NCI-H82 (cell line): ENCODE results near the gene DLX3.
A peak's percentile ranks its signal among the peaks of the same experiment; 100 is the strongest.
"Not testable (repeated sequence)": the region's sequence is repeated elsewhere in the genome, so short reads cannot be mapped to it uniquely, and the experiment has no call there.

ENCODE experiments used
- DNase-seq: peaks from one replicate; lab custom pipeline; 2025; lab: John Stamatoyannopoulos, UW

Gene DLX3

DNA sequence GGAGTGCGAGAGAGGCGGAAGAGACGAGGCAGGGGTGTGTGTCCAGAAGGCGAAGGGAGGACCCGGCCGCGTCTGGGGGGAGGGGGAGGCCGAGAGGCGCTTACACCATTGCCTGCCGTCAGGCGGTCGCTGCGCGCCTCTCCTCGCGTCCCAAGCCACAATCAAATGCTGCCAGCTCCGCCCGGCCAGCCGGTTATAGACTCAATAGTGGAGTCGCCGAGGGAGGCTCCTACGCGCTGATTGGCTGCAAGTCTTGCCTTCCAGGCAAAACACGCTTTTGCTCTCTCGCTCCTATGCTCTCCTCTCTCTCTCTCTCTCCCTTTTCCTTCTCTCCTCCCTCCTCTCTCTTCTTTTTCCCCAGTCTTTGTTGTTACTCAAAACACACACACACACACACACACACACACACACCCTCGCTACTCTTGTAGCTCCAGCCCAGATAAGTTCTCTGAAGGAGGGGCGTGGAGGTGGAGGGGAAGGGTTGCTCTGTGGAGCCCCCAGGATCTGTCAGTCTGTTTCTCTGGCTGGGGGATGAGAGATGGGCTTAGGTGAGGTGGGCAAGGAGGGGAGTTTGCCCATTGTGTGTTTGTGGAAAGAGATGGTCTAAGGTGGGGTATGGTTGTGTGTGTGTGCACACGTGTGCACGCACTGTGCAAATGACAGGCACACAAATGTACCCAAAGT, at the start of gene DLX3:
TSS of gene DLX3 (minus strand) at position 170 of the 684 bp plus-strand sequence. CDS start 226 bp downstream, outside the sequence.
- peak; percentile 96 for DNase-seq

DNA sequence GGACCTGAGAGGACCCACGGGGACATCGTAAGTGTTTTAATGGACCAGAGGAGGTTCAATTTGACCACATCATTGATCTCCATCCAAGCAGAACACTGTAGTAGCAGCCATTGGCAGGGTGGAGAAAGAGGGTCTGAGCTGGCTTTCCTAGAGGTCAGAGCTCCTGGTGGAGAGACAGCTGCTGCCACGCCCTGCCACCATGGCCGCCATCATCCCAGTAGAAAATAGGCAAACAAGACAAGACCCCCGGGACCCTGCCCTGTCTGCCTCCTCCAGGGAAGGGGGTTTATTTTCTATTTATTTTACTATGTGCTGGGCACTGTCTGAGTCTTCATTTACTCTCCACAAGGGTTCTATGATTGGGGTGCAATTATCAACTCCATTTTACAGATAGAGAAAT, 49.5 kb upstream of the DLX3 start:
- no peak for DNase-seq

DNA sequence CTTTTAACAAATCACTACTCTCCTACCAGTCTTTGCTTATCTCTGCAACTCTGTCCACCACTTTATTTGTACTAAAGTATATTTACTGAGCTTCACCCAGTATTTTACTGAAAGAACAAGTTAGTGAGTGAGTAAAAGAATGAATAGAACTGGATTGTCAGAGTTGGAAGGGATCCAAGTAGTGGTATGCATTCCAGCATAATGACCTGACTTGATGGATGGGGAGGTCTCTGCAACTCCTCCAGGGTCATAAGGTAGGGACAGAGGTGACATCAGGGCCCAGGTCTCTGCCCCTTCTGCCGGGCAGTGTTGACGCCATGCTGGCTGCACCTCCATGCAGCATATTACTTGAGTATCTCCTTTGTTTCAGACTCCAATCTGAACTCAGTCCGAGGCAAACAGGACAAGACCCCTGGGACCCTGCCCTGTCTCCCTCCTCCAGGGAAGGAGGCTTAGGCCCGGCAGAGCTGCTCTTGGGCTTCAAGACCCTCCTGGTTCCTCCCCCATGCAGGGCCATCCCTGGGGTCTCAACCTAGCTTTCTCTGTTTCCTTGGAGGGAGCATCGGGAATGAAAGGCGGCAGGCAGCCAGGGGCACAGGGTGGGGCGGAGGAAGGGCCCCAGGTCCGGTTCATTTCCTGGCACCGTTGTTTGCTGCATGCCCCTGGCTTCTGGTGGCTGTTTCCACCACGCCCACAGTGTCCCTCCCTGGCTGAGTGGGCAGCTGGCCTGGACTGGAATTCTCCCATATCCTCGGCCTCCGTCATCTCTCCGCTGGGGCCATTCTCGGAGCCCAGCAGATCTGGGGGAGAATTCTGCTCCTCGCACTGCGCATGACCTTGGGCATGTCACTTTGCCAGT, 48.5 kb upstream of the DLX3 start:
- DNase-seq: no peak

DNA sequence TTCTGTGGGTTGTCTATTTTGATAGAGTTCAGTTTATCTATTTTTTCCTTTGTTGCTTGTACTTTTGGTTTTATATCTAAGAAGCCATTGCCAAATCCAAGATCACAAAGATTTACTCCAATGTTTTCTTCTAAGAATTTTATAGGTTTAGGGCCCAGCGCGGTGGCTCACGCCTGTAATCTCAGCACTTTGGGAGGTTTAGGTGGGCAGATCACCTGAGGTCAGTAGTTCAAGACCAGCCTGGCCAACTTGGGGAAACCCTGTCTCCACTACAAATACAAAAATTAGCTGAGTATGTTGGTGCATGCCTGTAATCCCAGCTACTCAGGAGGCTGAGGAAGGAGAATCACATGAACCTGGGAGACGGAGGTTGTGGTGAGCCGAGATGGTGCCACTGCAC, 47.2 kb upstream of the DLX3 start:
- no peak for DNase-seq

GRCh38 chr17:50040496-50040895, 45.5 kb upstream of the DLX3 start:
- not testable (repeated sequence) for DNase-seq

DNA sequence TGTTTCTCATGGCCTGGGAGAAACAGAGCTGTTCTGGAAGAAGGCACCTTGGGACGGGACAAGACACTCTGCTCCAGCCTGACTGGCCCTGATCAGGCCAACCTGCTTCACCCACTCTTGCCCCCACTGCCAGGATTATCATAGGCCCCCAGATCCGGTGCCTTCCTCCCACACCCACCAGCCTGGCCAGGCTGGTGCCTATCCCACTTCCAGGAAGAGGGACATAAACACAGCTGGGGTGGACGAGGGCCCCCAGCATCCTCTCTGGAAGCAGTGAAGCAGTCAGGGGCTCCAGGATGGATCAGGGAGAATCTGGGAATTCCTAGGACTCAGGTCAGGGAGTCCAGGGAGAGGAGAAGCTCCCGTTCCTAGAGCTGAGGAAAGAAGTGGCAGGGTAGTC, 44.0 kb upstream of the DLX3 start:
- DNase-seq: no peak

DNA sequence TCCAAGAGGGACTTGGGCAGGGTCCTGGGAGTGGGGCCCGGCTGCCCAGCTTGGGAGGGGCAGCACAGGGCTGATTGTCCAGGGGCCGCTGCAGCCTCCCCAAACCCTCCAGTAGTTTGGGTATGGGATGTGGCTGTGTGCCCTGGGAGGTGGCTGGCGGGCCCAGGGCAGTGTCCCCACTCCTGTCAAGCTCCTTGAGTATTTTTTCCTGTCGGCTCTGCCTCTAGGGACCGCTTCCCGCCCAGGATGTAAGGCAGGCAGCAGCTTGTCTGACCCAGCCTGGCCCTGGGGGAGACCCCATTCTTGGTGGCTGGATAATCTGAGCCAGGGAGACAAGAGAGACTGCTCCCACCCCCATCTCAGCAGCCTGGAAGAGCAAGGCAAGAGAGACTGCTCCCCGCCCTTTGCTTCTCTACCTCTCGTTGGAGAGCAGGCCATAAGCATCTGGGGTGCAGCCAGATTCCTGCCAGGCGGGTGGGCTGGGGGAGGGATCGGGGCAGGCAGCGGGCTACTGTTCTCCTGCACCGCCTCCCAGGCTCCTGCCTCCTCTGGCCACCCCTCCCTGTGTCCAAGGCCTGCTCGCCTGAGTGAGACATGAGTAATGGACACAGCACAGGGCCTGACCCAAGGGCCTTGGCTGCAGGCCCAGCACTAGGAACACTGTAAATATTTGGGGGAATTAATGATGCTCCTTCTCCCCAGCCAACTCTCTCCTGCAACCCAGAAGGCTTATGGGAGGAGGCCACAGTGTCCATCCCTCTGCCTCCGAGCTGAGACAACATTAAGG, 42.5 kb upstream of the DLX3 start:
- no peak for DNase-seq

DNA sequence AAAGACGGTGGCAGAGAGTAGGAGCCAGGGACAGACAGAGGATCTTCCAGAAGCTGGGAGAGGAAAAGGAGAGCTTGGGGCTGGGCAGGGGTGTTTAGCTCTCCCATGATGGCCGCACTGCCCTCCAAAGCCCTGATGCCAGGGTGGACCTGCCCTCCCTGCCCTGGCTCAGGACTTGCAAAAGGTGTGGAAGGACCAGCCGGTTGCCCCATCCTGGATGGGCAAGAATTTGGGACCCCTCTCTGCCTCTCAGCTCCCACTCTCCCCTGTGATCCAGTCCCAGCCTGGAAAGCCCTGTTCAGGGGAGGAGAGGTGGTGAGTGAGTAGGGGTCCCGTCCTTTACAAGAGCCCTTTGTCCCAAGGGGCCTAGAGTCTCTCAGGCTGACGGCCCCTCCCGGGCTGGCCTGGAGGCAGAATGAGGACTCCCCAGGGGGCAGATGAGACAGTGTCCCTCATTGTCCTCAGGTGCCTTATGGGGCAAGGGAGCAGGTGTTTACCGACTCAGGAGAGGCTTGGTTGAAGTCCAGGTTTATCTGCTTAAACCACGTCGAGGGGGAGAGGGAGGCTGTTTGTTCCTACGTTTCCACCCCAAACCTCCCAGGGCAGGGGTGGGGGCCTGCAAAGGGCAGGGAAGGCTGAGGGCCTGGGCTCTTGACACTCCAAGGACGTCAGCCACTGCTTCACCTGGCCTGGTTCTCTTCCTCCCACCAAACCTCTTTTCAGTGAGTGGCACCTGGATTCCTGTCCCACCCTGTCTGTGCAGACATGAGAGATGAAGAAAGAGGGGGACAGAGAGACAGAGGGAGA, 41.6 kb upstream of the DLX3 start:
- DNase-seq: no peak

DNA sequence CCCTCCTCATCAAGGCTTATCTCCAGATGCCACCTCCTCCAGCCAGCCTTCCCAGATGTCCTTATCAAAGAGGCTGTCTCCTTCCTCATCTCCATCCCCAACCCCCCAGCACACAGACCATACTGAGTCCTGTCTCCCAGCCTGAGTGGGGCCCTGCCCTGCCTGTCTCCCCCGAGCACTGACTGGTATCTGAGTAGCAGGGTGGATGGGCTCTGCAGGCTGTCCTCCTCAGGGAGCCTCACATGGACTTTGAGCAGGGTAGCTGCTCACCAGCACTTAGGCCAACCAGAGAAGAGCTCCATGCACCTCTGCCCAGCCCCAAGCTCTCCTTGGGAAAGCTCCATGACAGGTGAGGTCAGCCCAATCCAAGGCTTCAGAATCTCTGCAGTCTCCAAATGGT, 40.9 kb upstream of the DLX3 start:
- no peak for DNase-seq

DNA sequence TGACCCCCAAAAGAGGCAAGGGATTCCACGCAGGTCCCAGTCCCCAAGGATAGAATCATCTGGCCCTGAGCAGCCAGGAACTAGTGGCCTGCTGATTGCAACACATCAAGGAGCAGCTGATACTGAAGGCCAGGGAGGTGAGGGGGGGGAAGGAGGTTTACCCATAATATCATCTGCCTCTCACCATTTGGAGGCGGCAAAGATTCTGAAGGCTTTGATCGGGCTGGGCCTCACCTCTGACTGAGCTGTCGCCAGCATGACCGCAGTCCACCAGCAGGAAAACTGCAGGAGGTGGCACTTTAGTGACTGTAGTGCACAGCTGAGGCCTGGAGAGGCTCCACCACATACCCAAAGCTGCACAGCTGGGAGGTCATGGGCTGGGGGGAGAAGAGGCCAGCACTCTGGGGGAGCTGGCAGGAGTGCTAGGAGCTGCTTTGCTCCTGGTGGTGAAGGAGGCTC, 40.4 kb upstream of the DLX3 start:
- no peak for DNase-seq

DNA sequence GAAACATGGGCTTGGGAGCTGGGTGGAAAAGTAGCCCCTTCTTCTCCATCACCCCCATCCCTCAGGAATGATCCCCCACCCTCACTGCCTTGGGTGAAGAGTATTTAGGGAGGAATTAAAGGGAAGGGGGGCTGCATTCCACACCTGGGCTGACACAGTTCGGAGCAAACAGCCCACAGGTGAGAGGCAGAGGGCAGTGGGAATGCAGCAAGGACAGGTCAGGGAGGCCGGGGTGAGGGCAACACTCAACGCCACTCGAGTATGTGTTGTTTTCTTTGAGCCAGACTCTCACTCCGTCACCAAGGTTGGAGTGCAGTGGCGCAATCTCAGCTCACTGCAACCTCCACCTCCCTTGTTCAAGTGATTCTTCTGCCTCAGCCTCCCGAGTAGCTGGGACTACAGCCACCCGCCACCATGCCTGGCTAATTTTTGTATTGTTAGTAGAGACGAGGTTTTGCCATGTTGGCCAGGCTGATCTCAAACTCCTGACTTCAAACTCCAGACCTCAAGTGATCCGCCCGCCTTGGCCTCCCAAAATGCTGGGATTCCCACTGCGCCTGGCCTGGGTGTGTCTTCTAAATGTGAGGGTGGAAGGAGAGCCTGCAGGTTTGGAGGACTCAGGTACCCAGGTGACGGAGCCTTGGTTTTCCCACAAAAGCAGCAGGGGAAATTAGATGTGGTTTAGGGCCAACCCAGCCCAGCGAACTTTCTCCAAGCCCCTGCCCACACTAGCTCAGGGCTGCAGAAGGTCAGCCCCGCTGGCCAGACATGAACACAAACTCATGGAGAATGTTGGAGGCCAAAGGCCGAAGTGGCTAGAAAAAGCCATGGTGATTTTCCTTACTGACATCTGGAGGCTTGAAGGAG, 39.7 kb upstream of the DLX3 start:
- no peak for DNase-seq

GRCh38 chr17:50033316-50033715, 38.3 kb upstream of the DLX3 start:
- DNase-seq: no peak

DNA sequence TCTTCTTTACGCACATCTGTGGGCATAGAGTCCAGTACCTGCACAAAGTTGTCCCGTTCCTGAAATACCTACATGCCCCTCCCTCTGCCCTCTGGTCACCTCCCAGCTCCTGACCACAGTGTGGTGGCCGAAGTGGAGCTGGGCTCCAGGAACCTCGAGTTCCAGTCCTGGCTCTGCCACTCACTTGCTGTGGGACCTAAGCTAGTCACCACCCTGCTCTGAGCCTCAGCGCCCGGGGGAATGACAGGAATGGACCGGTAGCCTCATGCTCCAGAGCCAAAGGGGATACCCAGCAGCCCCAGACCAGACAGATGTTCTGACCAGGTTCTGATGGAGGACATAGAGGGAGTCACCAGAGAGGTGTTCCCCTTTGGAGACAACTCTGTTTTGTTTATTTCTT, 34.2 kb upstream of the DLX3 start:
- no peak for DNase-seq

DNA sequence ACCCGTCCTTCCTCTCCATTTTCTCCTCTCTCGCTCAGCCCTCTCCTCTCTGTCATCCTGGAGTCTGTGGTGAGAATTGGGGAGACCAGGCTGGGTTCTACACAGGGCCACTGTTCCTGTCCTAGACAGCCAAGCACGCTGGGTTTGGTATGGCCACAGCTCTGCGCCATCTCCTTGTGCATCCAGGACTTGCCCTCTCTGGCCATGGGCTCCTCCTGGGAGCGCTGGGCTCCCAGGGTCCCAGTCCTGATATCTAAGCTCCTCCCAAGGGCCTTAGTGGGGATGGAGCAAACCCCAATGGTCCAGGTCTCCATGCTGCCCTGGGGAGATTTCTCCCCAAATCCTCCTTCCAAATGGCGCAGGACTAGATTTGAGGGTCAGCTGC, 33.7 kb upstream of the DLX3 start:
- no peak for DNase-seq

DNA sequence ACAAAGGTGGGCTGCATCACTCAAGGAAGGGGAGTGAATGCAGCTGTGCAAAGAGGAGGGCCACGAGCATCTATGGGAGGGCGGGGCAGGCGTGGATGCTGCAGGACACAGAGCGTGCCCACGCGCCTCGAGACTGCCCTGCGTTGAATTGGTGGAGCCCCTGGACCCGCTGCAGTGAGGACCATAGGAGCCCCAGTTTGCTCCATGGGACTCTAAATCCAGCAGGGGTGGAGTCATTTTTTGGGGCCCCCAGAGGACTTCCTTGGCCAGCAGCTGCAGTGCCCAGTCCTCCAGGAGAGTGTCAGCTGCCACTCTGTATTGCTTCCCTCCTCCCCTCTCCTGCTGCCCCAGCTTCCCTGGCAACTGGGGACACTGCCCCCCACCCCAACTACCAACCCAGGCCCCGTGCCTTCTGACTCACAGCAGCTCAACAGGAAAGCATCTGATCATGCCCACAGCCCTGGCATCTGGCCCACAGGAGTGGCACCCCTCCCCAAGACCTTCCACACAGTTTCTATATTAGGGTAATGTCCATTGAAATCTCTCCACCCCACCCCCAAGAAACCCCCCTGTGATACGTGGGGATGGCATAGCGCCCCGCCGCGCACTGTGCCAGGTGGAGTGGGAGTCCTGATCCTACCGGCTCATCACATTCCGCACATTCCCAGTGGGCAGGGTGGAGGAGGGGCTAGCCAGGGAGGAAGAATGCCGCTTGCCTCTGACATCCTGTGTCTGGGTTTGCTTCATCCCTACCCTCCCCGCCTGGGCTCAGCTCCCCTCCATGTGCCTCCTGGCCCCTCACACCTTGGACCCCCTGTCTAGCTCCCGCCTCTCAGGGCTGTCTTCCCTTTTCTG, 33.1 kb upstream of the DLX3 start:
- DNase-seq: no peak

DNA sequence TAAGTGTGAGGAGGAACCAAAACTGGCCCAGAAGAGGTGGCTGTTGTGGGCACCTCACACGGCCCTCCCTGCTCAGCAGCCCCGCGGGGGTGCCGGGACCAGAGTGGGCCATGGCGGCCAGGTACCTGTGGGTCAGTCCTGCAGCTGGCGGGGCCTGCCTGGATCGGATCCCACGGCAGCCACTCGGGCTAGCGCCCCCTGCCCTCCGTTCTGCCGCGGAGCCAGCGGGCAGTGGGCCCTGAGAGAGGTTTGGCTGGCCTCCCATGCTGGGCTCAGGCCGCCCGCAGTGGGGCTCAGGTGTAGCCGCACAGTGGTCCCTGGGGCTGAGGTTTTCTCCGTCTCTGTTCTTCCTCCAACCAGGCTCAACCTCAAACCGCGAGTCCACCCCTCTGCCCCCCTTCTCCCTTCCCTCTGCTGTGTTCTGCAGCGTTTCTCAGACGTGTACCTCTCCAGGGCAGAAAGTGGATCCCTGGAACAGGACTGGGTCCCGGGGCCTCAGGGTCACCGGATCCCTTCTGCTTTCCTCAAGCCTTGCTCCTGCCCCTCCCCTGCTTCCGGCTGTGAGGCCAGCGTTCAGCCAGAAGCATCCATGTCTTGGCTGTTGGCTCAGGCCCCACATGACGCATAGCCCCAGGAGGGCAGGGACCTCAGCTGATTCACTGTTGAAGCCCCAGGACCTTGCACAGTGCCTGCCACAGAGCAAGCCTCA, 32.3 kb upstream of the DLX3 start:
- DNase-seq: no peak

- DNase-seq: peak; percentile 77
Measured at GRCh38 chr17:50026837-50027171, 31.8 kb upstream of the DLX3 start.

DNA sequence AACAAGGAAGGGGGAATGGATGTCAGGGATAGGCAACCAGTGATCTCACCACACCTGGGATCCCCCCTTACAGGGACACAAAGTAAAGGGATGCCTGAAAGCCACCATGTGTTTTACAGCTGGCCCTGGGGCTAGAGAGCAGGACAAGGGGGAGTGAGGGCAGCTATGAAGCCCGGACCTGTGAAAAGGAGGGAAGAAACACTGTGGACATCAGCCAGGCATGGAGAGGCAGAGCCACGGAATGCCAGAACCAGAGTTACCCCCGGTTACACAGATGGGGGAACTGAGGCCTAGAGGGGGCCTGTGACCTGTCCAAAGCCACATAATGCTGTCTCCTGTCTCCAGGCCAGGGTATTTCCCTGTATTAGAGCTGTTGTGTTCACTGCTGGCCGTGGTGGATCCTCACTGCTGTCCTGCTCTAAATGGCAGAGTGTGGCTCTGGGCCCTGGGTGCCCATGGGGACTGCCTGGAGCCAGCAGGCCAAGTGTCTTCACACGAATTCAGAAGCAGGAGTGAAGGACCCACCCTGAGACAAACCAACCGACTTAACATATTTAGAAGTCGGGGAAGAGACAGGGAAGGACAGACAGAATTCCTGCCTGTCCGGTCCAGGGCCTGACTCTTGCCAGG, 31.1 kb upstream of the DLX3 start:
- DNase-seq: no peak

- DNase-seq: no peak
Measured at GRCh38 chr17:50024808-50025207, 29.8 kb upstream of the DLX3 start.
